ENCODE data around the gene PIP4K2A.

PIP4K2A gene

GRCh38 chr10:22621726-22622125, 92.7 kb downstream of the PIP4K2A start:
- TF ChIP-seq, protein P1, sequence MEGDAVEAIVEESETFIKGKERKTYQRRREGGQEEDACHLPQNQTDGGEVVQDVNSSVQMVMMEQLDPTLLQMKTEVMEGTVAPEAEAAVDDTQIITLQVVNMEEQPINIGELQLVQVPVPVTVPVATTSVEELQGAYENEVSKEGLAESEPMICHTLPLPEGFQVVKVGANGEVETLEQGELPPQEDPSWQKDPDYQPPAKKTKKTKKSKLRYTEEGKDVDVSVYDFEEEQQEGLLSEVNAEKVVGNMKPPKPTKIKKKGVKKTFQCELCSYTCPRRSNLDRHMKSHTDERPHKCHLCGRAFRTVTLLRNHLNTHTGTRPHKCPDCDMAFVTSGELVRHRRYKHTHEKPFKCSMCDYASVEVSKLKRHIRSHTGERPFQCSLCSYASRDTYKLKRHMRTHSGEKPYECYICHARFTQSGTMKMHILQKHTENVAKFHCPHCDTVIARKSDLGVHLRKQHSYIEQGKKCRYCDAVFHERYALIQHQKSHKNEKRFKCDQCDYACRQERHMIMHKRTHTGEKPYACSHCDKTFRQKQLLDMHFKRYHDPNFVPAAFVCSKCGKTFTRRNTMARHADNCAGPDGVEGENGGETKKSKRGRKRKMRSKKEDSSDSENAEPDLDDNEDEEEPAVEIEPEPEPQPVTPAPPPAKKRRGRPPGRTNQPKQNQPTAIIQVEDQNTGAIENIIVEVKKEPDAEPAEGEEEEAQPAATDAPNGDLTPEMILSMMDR (IDR thresholded peaks at IDR 0.05; ENCODE audit: low read depth, low read length, missing control alignments) = no peak
- no peak for DNase-seq (ENCODE audit: extremely low read depth, low read depth)
- no peak overlapping the region for H3K4me3 ChIP-seq (replicated peaks; ENCODE audit: low read depth, low read length)

- no peak for DNase-seq (ENCODE audit: extremely low read depth, low read depth)
- no peak overlapping the region for H3K4me3 ChIP-seq (replicated peaks; ENCODE audit: low read depth, low read length)
- TF ChIP-seq, protein P1 (IDR thresholded peaks at IDR 0.05; ENCODE audit: low read depth, low read length, missing control alignments) = no peak
These were observed 93.4 kb downstream of the PIP4K2A start for GRCh38 chr10:22620929-22621328.

- no peak overlapping the region for H3K4me3 ChIP-seq (replicated peaks; ENCODE audit: low read depth, low read length)
- peak; percentile 73 for DNase-seq (ENCODE audit: extremely low read depth, low read depth)
These were observed 94.1 kb downstream of the PIP4K2A start for GRCh38 chr10:22620140-22620857.

GRCh38 chr10:22619101-22619500, 95.3 kb downstream of the PIP4K2A start:
- DNase-seq (ENCODE audit: extremely low read depth, low read depth) = no peak
- H3K4me3 ChIP-seq (replicated peaks; ENCODE audit: low read depth, low read length) = no peak overlapping the region
- TF ChIP-seq, protein P1 (IDR thresholded peaks at IDR 0.05; ENCODE audit: low read depth, low read length, missing control alignments) = no peak

More at GRCh38 chr10:22620140-22620857, 94.1 kb downstream of the PIP4K2A start:
- TF ChIP-seq, protein P1 (IDR thresholded peaks at IDR 0.05; ENCODE audit: low read depth, low read length, missing control alignments) = no peak

GRCh38 chr10:22618078-22618785, 96.1 kb downstream of the PIP4K2A start:
- no peak for DNase-seq (ENCODE audit: extremely low read depth, low read depth)
- H3K4me3 ChIP-seq (replicated peaks; ENCODE audit: low read depth, low read length) = no peak overlapping the region
- TF ChIP-seq, protein P1 (IDR thresholded peaks at IDR 0.05; ENCODE audit: low read depth, low read length, missing control alignments) = no peak

GRCh38 chr10:22617516-22617915, 96.9 kb downstream of the PIP4K2A start:
- TF ChIP-seq, protein P1 (IDR thresholded peaks at IDR 0.05; ENCODE audit: low read depth, low read length, missing control alignments) = no peak
- no peak for DNase-seq (ENCODE audit: extremely low read depth, low read depth)
- no peak overlapping the region for H3K4me3 ChIP-seq (replicated peaks; ENCODE audit: low read depth, low read length)

Measured in HFF-Myc (cell line).